ENCODE measurements around the gene TGM2.

The TGM2 gene

DNA sequence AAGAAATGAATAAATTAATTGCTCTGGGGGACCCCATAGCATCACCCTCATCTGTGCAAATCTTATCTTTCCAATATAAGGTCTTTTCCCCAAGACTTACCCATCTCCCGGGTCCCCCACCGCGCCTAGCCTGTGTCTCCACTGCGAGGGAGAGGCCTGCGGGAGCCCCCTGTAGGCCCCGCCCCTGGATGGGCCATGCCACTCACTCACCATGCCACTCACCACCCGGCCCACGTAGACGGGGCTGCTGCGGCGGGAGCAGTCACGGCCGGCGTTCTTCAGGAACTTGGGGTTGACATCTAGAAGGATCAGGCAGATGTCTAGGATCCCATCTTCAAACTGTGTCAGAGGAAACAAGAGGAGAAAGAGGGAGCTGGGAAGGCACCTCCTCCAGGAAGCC lies 17.3 kb downstream of the TGM2 start:
- DNase-seq (ENCODE audit: extremely low spot score, insufficient read length, low read depth): no peak

DNA sequence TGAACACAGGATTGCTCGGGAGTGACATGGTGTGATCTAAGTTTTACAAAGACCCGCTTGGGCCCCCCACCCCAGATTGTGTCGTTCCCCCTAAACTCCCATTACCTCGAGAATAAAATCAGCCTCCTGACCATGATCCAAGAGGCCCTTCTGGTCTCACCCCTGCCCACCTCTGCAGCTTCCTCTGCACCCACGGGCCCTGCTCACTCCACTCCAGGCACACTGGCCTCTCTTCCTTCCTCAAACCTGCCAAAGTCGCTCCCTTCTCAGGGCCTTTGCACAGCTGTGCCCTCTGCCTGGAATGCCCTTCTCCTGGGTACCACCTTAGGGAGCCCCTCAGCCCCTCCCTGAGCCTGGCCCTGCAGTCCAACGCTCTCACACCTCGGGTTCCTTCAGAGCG lies 17.9 kb downstream of the TGM2 start:
- no peak for FAIRE-seq

More for the DNA sequence above, 17.3 kb downstream of the TGM2 start:
- no peak for FAIRE-seq

GRCh38 chr20:38146628-38147027 lies 18.4 kb downstream of the TGM2 start:
- FAIRE-seq (no peak), DNase-seq (ENCODE audit: extremely low spot score, insufficient read length, low read depth) (no peak)

More for the DNA sequence above, 17.9 kb downstream of the TGM2 start:
- DNase-seq (ENCODE audit: extremely low spot score, insufficient read length, low read depth): no peak

DNA sequence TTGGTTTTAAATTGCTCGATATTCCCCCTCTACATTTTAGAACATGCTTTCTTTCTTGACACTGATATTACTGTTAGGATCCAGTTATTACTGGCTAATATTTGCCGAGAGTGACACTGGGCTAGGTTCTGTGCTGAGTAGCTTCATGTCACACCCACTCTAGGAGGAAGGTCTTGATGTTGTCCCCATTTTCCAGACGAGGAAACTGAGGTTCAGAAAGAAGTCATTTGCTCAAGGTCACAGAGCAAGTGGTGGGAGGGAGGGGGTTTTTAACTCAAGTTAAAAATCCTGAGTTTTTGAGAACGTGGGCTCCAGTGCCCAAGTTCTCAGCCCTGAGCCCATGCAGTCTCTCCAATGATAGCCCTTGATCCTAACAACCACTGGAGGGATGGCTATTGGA lies 18.9 kb downstream of the TGM2 start:
- no peak for FAIRE-seq
- DNase-seq (ENCODE audit: extremely low spot score, insufficient read length, low read depth): no peak

DNA sequence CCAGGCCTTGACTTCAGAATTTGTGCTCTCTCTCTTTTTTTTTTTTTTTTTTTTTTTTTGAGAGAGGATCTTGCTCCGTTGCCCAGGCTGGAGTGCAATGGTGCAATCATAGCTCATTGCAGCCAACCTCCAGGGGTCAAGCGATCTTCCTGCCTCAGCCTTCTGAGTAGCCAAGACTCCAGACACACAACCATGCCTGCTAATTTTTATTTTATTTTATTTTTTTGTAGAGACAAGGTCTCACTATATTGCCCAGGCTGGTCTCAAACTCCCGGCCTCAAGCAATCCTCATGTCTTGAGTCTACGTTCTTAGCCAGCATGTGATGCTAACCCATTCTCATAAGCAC lies 19.4 kb downstream of the TGM2 start:
- DNase-seq (ENCODE audit: extremely low spot score, insufficient read length, low read depth) (no peak), FAIRE-seq (no peak)

- DNase-seq (ENCODE audit: extremely low spot score, insufficient read length, low read depth) (no peak), FAIRE-seq (no peak)
These were observed 19.9 kb downstream of the TGM2 start for GRCh38 chr20:38144974-38145728.

DNA sequence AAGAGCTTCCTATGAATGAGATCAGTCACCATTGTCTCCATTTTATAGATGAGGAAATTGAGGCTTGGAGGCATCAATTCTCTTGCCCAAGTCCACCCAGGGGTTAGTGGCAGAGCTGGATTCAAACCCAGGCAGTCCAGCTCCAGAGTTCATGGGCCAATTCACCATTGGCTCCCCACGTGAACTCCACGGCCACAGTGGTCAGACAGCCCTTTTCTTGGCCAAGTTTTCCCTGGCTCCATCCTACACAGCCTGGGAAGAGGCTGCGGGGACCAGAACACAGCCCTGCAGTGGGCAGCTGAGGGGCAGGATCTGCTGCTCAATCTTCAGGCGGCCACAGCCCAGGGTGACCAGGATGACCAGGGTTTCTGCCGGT lies 20.5 kb downstream of the TGM2 start:
- FAIRE-seq (no peak), DNase-seq (ENCODE audit: extremely low spot score, insufficient read length, low read depth) (no peak)

GRCh38 chr20:38143646-38144554 lies 21.2 kb downstream of the TGM2 start:
- DNase-seq (ENCODE audit: extremely low spot score, insufficient read length, low read depth) (no peak), FAIRE-seq (no peak)

GRCh38 chr20:38143238-38143645 lies 21.8 kb downstream of the TGM2 start:
- FAIRE-seq (no peak), DNase-seq (ENCODE audit: extremely low spot score, insufficient read length, low read depth) (no peak)

GRCh38 chr20:38141889-38142494 lies 23.1 kb downstream of the TGM2 start:
- no peak for FAIRE-seq
- DNase-seq (ENCODE audit: extremely low spot score, insufficient read length, low read depth): no peak

- DNase-seq (ENCODE audit: extremely low spot score, insufficient read length, low read depth) (no peak), FAIRE-seq (no peak)
These were observed 23.7 kb downstream of the TGM2 start for GRCh38 chr20:38141204-38141888.

- DNase-seq (ENCODE audit: extremely low spot score, insufficient read length, low read depth) (no peak), FAIRE-seq (no peak)
These were observed 24.9 kb downstream of the TGM2 start for GRCh38 chr20:38139977-38140753.

DNA sequence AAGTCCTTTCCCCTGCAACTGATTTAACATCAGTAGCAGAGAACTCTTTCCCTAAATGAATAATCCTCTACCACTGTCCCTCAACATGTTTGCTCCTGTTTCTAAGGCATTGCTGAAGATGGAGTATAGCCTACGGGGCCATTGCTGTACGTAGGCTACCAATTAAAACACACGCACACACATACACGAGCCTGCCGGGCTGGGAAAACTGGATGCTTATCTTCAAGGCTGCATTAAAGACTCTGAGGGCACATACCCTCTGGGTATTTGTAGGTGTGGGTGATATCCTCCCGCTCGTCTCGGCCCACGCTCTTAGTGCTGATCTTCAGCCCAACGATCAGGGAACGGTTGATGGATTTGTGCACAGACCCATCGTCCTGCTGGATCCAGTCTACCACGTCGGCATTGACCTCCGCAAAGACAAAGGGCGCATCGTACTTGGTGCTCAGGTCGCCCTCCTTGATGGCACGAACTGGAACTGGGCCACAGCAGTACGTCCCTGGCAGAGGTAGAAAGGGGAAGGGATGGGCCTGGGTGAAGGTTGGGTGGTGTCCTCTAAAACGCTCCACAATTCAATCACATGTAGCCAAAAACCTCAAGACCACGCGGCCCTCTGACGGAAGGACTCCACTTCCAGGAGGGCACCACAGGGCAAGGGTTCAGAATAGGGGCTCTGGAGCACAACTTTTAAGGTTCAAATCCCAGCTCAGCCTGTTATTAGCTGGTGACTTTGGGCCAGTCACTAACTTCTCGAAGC lies 25.7 kb downstream of the TGM2 start:
- no peak for DNase-seq (ENCODE audit: extremely low spot score, insufficient read length, low read depth)
- FAIRE-seq: no peak

DNA sequence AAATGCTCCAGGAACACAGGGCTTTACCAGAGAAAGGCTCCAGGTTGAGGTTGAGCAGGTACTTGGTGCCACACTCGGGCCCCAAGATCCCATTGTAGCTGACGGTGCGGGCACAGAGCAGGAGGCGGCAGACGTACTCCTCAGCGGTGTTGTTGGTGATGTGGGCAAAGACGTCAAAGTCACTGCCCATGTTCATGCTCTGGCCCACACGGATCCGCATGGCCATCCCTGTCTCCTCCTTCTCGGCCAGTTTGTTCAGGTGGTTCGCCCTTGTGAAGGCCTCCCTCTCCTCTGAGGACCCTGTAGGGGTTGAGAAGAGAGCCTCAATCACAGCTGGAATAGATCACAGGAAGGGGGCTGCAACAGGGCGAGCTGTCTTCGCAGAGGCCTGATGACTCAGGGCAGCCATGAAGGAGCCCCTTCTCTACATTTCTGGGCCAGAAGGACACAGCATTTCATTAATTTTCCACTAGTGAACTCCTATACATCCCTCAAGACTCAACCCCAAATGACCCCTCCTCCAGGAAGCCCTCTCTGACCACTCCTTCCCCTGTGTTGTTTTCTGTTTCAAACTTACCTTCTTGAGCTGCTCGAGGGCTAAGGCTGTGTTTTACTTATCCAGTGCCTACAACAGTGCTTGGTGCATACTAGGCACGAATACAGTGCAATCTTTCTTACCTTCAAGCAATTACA lies 26.8 kb downstream of the TGM2 start:
- FAIRE-seq (no peak), DNase-seq (ENCODE audit: extremely low spot score, insufficient read length, low read depth) (no peak)

- FAIRE-seq (no peak), DNase-seq (ENCODE audit: extremely low spot score, insufficient read length, low read depth) (no peak)
These were observed 27.5 kb downstream of the TGM2 start for GRCh38 chr20:38137441-38138037.

GRCh38 chr20:38136421-38137245 lies 28.4 kb downstream of the TGM2 start:
- no peak for FAIRE-seq
- DNase-seq (ENCODE audit: extremely low spot score, insufficient read length, low read depth): no peak

Data from GM18507 (cell line).